Erythroblast (primary cell): ENCODE data around the gene PPCDC.

Experiments used
- GATA1 ChIP-seq: IDR thresholded peaks from 2 replicates; pipeline ENCODE4 v1.6.1; 2011; ENCODE audit warnings: low read depth, mild to moderate bottlenecking, control low read depth, low read length, moderate library complexity
- POLR2A ChIP-seq: IDR thresholded peaks from 2 replicates; pipeline ENCODE4 v1.6.1; 2011; ENCODE audit warnings: mild to moderate bottlenecking, low read length

GRCh38 chr15:74977599-74977998 lies 45.8 kb upstream of the PPCDC start:
- TF ChIP-seq POLR2A (no peak), GATA1 (no peak)
